ENCODE results near the gene MYEF2. TPM values are rescaled to one million over a fixed set of nuclear protein-coding genes. Genes with fewer than 3 reads are reported as not detected.

Gene MYEF2
- total and polyA plus RNA-seq, 2 of the 8 experiments (the other 6 are each of a cell fraction or from before 2014, with no cell fraction given) = 18.9 to 79.2 TPM

- ChIA-PET POLR2A (ENCODE audit: partially characterized antibody) (interaction anchor here (0.6 to 1.7 kb wide), 2 partner anchors 9 to 793 kb away, joined by 3 to 6 read pairs; no protein-coding TSS in a partner anchor), CTCF (ENCODE audit: partially characterized antibody) (interaction anchor here (0.7 to 4.1 kb wide), 5 partner anchors 13 to 141 kb away, joined by 3 to 15 read pairs (median 3); no protein-coding TSS in a partner anchor)
- Histone ChIP-seq H3K4me3 (ENCODE audit: extremely low read depth in 1 of 4, insufficient read depth in 2 of 4, low read depth in 3 of 4, low read length in 4 of 4) (no peak overlapping the region), H2BK120ac (replicated peaks; ENCODE audit: low read depth, low read length) (no peak overlapping the region), H3K9ac (replicated peaks in 1 of 4; ENCODE audit: extremely low read depth in 1 of 4, low read depth in 3 of 4, low read length in 3 of 4) (no peak overlapping the region), H3K27ac (ENCODE audit: low read depth, low read length) (no peak overlapping the region), H2BK5ac (ENCODE audit: low read depth, low read length) (no peak overlapping the region), H3K14ac (ENCODE audit: insufficient read length) (no peak overlapping the region), H3K79me1 (ENCODE audit: low read depth, low read length) (no peaks in the 10 kb centered on the region), H3K4me1 (replicated peaks in 1 of 4; ENCODE audit: control insufficient read depth in 3 of 4, insufficient read depth in 4 of 4, low read length in 3 of 4) (peaks cover 0 to 2% (median 0%) of the 10 kb centered on the region in 4 experiments; a peak in 1 of 7 replicates), H3K56ac (replicated peaks; ENCODE audit: insufficient read length, low read depth, low read length) (no peak overlapping the region), H4K91ac (replicated peaks; ENCODE audit: insufficient read length, low read length) (no peak overlapping the region), H3K23me2 (ENCODE audit: low read depth, low read length) (no peaks in the 10 kb centered on the region), H3K18ac (ENCODE audit: extremely low read depth, low read length) (no peak overlapping the region), H3K36me3 (ENCODE audit: control insufficient read depth in 2 of 4, insufficient read depth in 4 of 4, low read length in 3 of 4) (no peaks in the 10 kb centered on the region), H3K23ac (ENCODE audit: insufficient read length) (no peak overlapping the region), H3K9me3 (ENCODE audit: insufficient read depth in 2 of 2, low read depth in 1 of 2, low read length in 1 of 2) (no peaks in the 10 kb centered on the region), H2AK5ac (ENCODE audit: low read depth, low read length) (no peak overlapping the region), H3K27me3 (replicated peaks in 1 of 4; ENCODE audit: control insufficient read depth in 3 of 4, extremely low read depth in 1 of 4, insufficient read depth in 3 of 4, low read length in 3 of 4) (no peaks in the 10 kb centered on the region), H2BK20ac (ENCODE audit: low read length) (no peak overlapping the region), H3K4me2 (ENCODE audit: insufficient read depth in 1 of 2, low read depth in 2 of 2, low read length in 2 of 2) (no peak overlapping the region), H4K8ac (ENCODE audit: extremely low read depth, insufficient read depth, low read length) (no peak overlapping the region), H4K5ac (ENCODE audit: insufficient read length, low read depth, low read length) (no peak overlapping the region), H2AFZ (ENCODE audit: low read length) (no peak overlapping the region), H3K4ac (replicated peaks; ENCODE audit: insufficient read length, low read depth, low read length) (no peak overlapping the region), H2BK12ac (ENCODE audit: low read depth, low read length) (no peak overlapping the region), H4K20me1 (replicated peaks in 1 of 2; ENCODE audit: control insufficient read depth in 1 of 2, insufficient read depth in 2 of 2, low read length in 2 of 2) (no peaks in the 10 kb centered on the region), H3K79me2 (ENCODE audit: control insufficient read depth in 1 of 2, insufficient read depth in 2 of 2, low read length in 2 of 2) (no peaks in the 10 kb centered on the region), H2BK15ac (ENCODE audit: low read length) (no peak overlapping the region)
- 90% methylated on average over 6 of the region's 6 CpGs; no CpG with 5 or more reads in 1 of the 2 experiments for WGBS, 2 experiments (ENCODE audit: extremely low coverage in 1 of 2, insufficient coverage in 1 of 2, insufficient read length in 1 of 2, insufficient replicate concordance in 2 of 2, low coverage in 1 of 2, low lambda C conversion rate in 2 of 2, missing lambda C conversion rate in 1 of 2)
- DNase-seq (ENCODE audit: low read depth in 1 of 2, low spot score in 2 of 2) (no peak), FAIRE-seq (no peak)
- TF ChIP-seq, protein P1, sequence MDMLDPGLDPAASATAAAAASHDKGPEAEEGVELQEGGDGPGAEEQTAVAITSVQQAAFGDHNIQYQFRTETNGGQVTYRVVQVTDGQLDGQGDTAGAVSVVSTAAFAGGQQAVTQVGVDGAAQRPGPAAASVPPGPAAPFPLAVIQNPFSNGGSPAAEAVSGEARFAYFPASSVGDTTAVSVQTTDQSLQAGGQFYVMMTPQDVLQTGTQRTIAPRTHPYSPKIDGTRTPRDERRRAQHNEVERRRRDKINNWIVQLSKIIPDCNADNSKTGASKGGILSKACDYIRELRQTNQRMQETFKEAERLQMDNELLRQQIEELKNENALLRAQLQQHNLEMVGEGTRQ (IDR thresholded peaks at IDR 0.05; ENCODE audit: low read length) = no peak
- TF ChIP-seq SUZ12 (IDR thresholded peaks at IDR 0.05; ENCODE audit: low read length) (no peak), BCL11A (IDR thresholded peaks at IDR 0.05; ENCODE audit: low read depth in 2 of 2, low read length in 2 of 2) (no peak), TAF1 (IDR thresholded peaks at IDR 0.05; ENCODE audit: low read depth, low read length) (no peak), HDAC6 (IDR thresholded peaks at IDR 0.05; ENCODE audit: low read depth, low read length) (no peak), KDM1A (IDR thresholded peaks at IDR 0.05; ENCODE audit: borderline replicate concordance, low read length) (no peak), PHF8 (conservative IDR thresholded peaks at IDR 0.05; ENCODE audit: low read depth, low read length) (no peak), TCF12 (IDR thresholded peaks at IDR 0.05; ENCODE audit: low read depth, low read length) (no peak), ASH2L (IDR thresholded peaks at IDR 0.05; ENCODE audit: low read length) (no peak), RBBP5 (IDR thresholded peaks at IDR 0.05; ENCODE audit: borderline replicate concordance, low read depth, low read length) (no peak), TEAD4 (IDR thresholded peaks at IDR 0.05; ENCODE audit: low read depth, low read length) (no peak), CREB1 (IDR thresholded peaks at IDR 0.05) (no peak), POLR2A (IDR thresholded peaks at IDR 0.05; ENCODE audit: control extremely low read depth in 1 of 2, low read depth in 2 of 2, low read length in 2 of 2) (no peak)
Measured at GRCh38 chr15:48126667-48127355, 51.3 kb downstream of the MYEF2 start.
